HG03280 (cell line): ENCODE measurements around the gene MOSPD3.
"Not testable (repeated sequence)": the region's sequence is repeated elsewhere in the genome, so short reads cannot be mapped to it uniquely, and the experiment has no call there.

Source experiments
- ATAC-seq: cut with Tn5 transposase; IDR thresholded peaks from one replicate; pipeline ENCODE4 v1.9.1; 2021; ENCODE audit warnings: mild to moderate bottlenecking, moderate library complexity; ENCODE audit not compliant: unreplicated experiment

Gene MOSPD3

DNA sequence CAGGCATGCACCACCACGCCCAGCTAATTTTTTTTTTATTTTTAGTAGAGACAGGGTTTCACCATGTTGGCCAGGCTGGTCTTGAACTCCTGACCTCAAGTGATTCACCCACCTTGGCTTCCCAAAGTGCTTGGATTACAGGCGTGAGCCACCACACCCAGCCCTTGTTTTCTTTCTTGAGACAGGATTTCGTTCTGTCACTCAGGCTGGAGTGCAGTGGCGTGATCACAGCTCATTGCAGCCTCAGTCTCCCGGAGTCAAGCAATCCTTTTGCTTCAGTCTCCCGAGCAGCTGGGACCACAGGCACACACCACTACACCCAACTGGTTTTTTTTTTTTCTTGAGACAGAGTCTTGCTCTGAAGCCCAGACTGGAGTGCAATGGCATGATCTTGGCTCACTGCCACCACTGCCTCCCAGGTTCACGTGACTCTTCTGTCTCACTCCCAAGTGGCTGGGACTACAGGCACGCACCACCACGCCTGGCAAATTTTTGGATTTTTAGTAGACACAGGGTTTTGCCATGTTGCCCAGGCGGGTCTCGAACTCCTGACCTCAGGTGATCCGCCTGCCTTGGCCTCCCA is 49.9 kb downstream of the MOSPD3 start:
- ATAC-seq, result not testable (repeated sequence)
